Left renal cortex interstitium (tissue), 4 donors: Measurements from ENCODE around the gene DPP6. TPM values are rescaled to one million over a fixed set of nuclear protein-coding genes. Genes with fewer than 3 reads are reported as not detected.

Experiments used
- DNase-seq, 4 donors: peaks; one replicate each; pipeline ENCODE4 v3.0.0-alpha.2; 2013; ENCODE audit warnings: low read depth in 4 of 4, low spot score in 2 of 4, missing footprints in 1 of 4
- polyA plus RNA-seq, 4 donors: library from polyadenylated mRNA; unstranded; fragments of 120-200 nt; gene quantifications; one replicate each; pipeline ENCODE4 v1.2.1, GENCODE V29; 2013; ENCODE audit not compliant: insufficient read length in 4 of 4

Gene DPP6
- polyA plus RNA-seq, 4 donors, result 44.0 to 60.4 (median 52.3) TPM

DNA sequence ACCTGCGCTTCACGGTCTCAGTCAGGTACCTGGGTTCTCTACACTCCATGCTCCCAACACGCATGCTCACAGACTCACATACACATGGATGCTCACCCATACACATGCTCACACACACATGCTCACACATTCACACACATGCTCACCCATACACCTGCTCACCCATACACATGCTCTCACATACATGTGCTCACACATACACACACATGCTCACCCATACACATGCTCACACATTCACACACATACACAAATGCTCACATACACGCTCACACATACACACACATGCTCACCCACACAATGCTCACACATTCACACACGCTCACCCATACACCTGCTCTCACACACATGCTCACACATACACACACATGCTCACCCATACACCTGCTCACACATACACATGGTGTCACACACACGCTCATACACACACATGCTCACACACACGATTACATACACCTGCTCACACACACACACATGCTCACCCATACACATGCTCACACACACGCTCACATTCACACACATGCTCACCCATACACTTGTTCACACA lies 830.8 kb downstream of the DPP6 start:
- no peak for DNase-seq

- DNase-seq, result no peak
Observed at GRCh38 chr7:154884348-154884920, 832.2 kb downstream of the DPP6 start.

DNA sequence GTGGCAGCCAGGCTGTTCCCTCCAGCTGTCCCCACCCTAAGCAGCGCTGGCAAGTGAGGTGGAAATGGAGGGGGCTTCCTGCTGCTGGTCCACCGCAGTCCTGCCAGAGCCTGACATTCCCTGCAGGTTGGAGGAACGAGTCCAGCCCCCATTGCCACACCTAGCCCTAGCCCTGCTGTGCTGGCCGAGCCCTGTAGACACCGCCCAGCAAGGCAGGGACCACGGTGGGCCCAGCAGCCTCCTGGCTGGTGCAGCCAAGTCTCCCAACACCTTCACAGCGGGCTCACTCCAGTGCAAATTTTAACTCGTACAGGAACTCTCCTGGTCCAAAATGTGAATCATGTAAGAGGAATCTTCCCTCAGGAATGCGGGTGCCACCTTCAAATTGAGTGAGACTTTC lies 834.4 kb downstream of the DPP6 start:
- DNase-seq, result no peak

- DNase-seq, result no peak
Observed at GRCh38 chr7:154888690-154889089, 836.5 kb downstream of the DPP6 start.

DNA sequence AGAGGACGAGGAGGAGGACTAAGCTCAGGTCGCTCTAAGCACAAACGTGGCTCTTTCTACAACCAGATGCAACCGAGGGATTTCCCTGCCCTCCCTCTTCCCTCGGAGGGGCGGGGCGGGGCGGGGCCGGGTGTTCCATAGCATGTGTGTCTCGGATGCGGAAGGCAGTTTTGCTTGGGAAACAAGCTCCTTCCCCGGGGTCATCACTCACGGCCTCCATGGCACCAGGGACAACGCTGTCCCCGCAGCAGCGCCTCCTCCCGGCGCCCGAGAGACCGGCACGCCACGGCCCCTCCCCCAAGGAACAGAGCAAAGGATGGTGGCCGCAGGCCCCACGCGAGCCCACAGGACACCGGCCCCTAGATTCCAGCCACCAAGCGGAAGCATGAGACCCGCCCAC lies 840.3 kb downstream of the DPP6 start:
- DNase-seq, result no peak

DNA sequence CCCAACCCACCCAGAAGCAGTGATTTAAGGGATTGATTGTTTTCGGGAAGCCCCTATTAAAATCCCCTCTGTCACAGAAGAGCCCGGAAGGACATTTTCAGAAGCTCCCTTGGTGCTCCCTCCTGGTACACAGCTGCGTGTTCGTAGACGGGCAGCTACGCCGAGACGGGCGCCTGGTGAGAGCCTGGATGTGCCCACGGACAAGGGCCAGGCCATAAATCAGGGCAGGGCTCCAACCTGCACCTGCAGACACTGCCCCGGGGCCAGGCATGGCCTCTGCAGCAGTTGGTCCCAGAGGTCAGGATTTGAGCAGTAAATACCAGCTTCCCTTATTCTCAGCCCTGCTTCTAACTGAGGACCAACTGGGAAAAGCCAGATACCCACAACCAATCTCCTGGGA lies 843.9 kb downstream of the DPP6 start:
- no peak for DNase-seq

- no peak for DNase-seq
Observed at GRCh38 chr7:154898973-154899855, 847.0 kb downstream of the DPP6 start.

- DNase-seq, result no peak
Observed at GRCh38 chr7:154899862-154900261, 847.7 kb downstream of the DPP6 start.

- no peak for DNase-seq
Observed at GRCh38 chr7:154902600-154903082, 850.4 kb downstream of the DPP6 start.

DNA sequence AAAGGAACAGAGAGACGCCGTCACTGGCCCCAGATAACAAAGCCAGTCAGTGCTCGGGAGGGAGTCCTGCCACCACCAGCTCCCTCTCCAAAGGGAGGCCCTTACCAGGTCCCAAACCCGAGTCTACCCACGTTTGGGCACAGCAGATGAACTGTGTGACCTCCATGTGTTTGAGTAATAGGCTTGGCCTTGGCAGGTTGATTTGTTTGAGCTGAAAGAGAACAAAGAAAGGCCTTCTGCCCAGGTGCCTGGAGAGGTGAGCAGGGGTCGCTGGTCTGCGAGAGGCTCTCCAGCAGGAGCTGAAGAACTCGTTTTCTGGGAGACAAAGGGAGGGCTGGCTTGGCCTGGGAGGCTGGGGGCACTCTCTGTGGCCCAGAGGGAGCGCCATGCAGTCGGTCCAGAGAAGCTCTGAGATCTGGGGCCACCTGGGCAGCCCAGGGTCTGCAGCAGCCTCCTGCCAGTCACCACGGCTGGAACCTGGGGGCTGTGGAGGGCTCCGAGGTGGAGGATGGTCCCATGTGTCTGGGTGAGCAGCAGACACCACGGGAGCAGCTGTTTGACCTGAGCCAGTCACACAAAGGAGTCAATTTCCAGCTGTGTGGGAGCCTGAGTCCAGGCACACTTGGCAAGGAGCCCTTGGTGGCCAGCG lies 851.0 kb downstream of the DPP6 start:
- DNase-seq, result no peak

- no peak for DNase-seq
Observed at GRCh38 chr7:154905146-154905545, 852.9 kb downstream of the DPP6 start.

GRCh38 chr7:154905615-154906014 lies 853.4 kb downstream of the DPP6 start:
- no peak for DNase-seq

DNA sequence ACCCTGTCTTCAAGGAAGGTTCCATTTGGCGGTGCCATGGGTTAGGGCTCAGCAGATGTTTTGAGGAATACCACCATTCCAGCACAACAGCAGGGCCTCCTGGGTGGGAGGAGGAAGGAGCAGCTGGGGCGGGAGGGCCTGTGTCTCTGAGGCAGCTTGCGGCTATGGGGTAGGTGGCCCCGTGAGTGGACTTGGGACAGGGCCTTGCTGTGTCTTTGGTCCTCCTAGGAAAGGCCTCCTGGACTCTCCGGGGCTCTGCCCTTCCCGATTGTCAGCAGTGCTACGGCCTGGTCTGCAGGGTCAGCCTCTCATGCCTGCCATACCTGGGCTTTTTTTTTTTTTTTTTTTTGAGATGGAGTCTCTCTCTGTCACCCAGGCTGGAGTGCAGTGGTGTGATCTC lies 854.0 kb downstream of the DPP6 start:
- DNase-seq, result no peak

GRCh38 chr7:154906736-154907355 lies 854.6 kb downstream of the DPP6 start:
- no peak for DNase-seq

GRCh38 chr7:154907651-154908620 lies 855.7 kb downstream of the DPP6 start:
- no peak for DNase-seq

- no peak for DNase-seq
Observed at GRCh38 chr7:154909241-154910105, 857.3 kb downstream of the DPP6 start.

GRCh38 chr7:154910125-154910524 lies 857.9 kb downstream of the DPP6 start:
- DNase-seq, result no peak

- no peak for DNase-seq
Observed at GRCh38 chr7:154910977-154911376, 858.8 kb downstream of the DPP6 start.

- DNase-seq, result no peak
Observed at GRCh38 chr7:154911411-154911810, 859.2 kb downstream of the DPP6 start.
